HG03139 (cell line): Measurements from ENCODE around the gene PRRT1B.

Experiments used
- ATAC-seq: cut with Tn5 transposase; IDR thresholded peaks from one replicate; pipeline ENCODE4 v1.9.1; 2021; ENCODE audit not compliant: unreplicated experiment

Gene PRRT1B

GRCh38 chr9:131522257-131523085 lies 22.9 kb upstream of the PRRT1B start:
- no peak for ATAC-seq

- ATAC-seq: no peak
These were observed 22.3 kb upstream of the PRRT1B start for GRCh38 chr9:131523086-131523388.

GRCh38 chr9:131523451-131524435 lies 21.6 kb upstream of the PRRT1B start:
- ATAC-seq: no peak

GRCh38 chr9:131524665-131525315 lies 20.5 kb upstream of the PRRT1B start:
- ATAC-seq: no peak

GRCh38 chr9:131525643-131526565 lies 19.4 kb upstream of the PRRT1B start:
- ATAC-seq: no peak

- ATAC-seq: no peak
These were observed 17.1 kb upstream of the PRRT1B start for GRCh38 chr9:131528186-131528585.

GRCh38 chr9:131528886-131529505 lies 16.3 kb upstream of the PRRT1B start:
- ATAC-seq: no peak

- no peak for ATAC-seq
These were observed 15.5 kb upstream of the PRRT1B start for GRCh38 chr9:131529597-131530545.

GRCh38 chr9:131530546-131530919 lies 14.8 kb upstream of the PRRT1B start:
- peak; percentile 24 for ATAC-seq

GRCh38 chr9:131530920-131531832 lies 14.1 kb upstream of the PRRT1B start, which contains the start of gene UCK1:
Gene UCK1, minus strand, starts transcription at chr9:131531263. Its CDS starts 89 bp downstream, at chr9:131531174.
- ATAC-seq: peak; percentile 76

- no peak for ATAC-seq
These were observed 10.5 kb upstream of the PRRT1B start for GRCh38 chr9:131534721-131535237.

- ATAC-seq: no peak
These were observed 7.4 kb upstream of the PRRT1B start for GRCh38 chr9:131537946-131538345.

GRCh38 chr9:131539223-131539923 lies 6.0 kb upstream of the PRRT1B start:
- no peak for ATAC-seq

GRCh38 chr9:131543141-131543540 lies 2.2 kb upstream of the PRRT1B start:
- no peak for ATAC-seq

GRCh38 chr9:131545786-131546335 lies 538 bp downstream of the PRRT1B start:
- ATAC-seq: no peak

- no peak for ATAC-seq
These were observed 1.2 kb downstream of the PRRT1B start for GRCh38 chr9:131546336-131547084.
